IMR-90 (cell line): ENCODE measurements around the gene RILPL2. TPM values are rescaled to one million over a fixed set of nuclear protein-coding genes. Genes with fewer than 3 reads are reported as not detected.
"Not testable (repeated sequence)": the region's sequence is repeated elsewhere in the genome, so short reads cannot be mapped to it uniquely, and the experiment has no call there.

Experiments used
- ATAC-seq: fragments of 200-7000 bp; cut with Tn5 transposase; 2 replicates; pipeline ENCODE4 v1.9.1; 2020; ENCODE audit warnings: low read depth, mild to moderate bottlenecking, moderate library complexity
- BruUV-seq: library from RNA; stranded (reverse); fragments of 400-500 nt; replicated peaks from 2 replicates; lab custom pipeline; 2021; lab: Mats Ljungman, UMichigan
- CTCF ChIA-PET: fragments of 300-600 bp; formaldehyde crosslinking; extraction: SDS; loops from one replicate; lab custom pipeline; 2021; ENCODE audit warnings: antibody characterized with exemption; lab: Yijun Ruan, JAX
- POLR2A ChIA-PET: fragments of 300-600 bp; sonication (Branson Sonifier 250); formaldehyde crosslinking; loops from one replicate; lab custom pipeline; 2022; ENCODE audit warnings: antibody characterized with exemption; ENCODE audit not compliant: unreplicated experiment; lab: Charles Lee
- DNase-seq: peaks from one replicate; pipeline ENCODE4 v3.0.0; 2013
- H2AFZ ChIP-seq: replicated peaks from 2 replicates; pipeline ENCODE3; 2013; ENCODE audit warnings: low read length, mild to moderate bottlenecking; ENCODE audit not compliant: poor library complexity
- H2AK5ac ChIP-seq: 2 replicates; pipeline ENCODE4 v1.6.1; 2013; ENCODE audit warnings: low read depth, low read length, inconsistent platforms
- H2AK9ac ChIP-seq: replicated peaks from 2 replicates; pipeline ENCODE3; 2013; ENCODE audit warnings: mild to moderate bottlenecking, low read depth, low read length, moderate library complexity; ENCODE audit not compliant: poor library complexity
- H2BK120ac ChIP-seq: 2 replicates; pipeline ENCODE4 v1.6.1; 2013; ENCODE audit warnings: low read depth, low read length, inconsistent platforms
- H2BK15ac ChIP-seq: 3 replicates; pipeline ENCODE4 v1.6.1; 2013; ENCODE audit warnings: low read depth, low read length, inconsistent platforms
- H2BK20ac ChIP-seq: 2 replicates; pipeline ENCODE4 v1.6.1; 2013; ENCODE audit warnings: low read depth, mild to moderate bottlenecking, inconsistent platforms, low read length, moderate library complexity
- H2BK5ac ChIP-seq: 2 replicates; pipeline ENCODE4 v1.6.1; 2013; ENCODE audit warnings: mild to moderate bottlenecking, low read depth, low read length, inconsistent platforms; ENCODE audit not compliant: poor library complexity, severe bottlenecking
- H3K14ac ChIP-seq: replicated peaks from 2 replicates; pipeline ENCODE4 v1.6.1; 2013; ENCODE audit warnings: low read depth, low read length, inconsistent platforms
- H3K18ac ChIP-seq: 2 replicates; pipeline ENCODE4 v1.6.1; 2013; ENCODE audit warnings: low read depth, low read length, control low read depth
- H3K23ac ChIP-seq: 2 replicates; pipeline ENCODE4 v1.6.1; 2013; ENCODE audit warnings: low read depth, low read length, inconsistent platforms
- H3K27ac ChIP-seq: 2 replicates; pipeline ENCODE4 v1.5.1; 2013; ENCODE audit warnings: mild to moderate bottlenecking, control low read depth, low read length; ENCODE audit not compliant: insufficient read depth
- H3K27me3 ChIP-seq: 2 replicates; pipeline ENCODE4 v1.6.1; 2013; ENCODE audit warnings: low read length; ENCODE audit not compliant: control insufficient read depth, insufficient read depth
- H3K36me3 ChIP-seq: 2 replicates; pipeline ENCODE4 v1.6.1; 2013; ENCODE audit warnings: low read length, mixed read lengths; ENCODE audit not compliant: control insufficient read depth, insufficient read depth
- H3K4ac ChIP-seq: 2 replicates; pipeline ENCODE4 v1.6.1; 2013; ENCODE audit warnings: low read depth, low read length, inconsistent platforms
- H3K4me1 ChIP-seq: 2 replicates; pipeline ENCODE4 v1.6.1; 2013; ENCODE audit warnings: low read length, mixed read lengths; ENCODE audit not compliant: control insufficient read depth, insufficient read depth
- H3K4me2 ChIP-seq: 2 replicates; pipeline ENCODE4 v1.6.1; 2013; ENCODE audit warnings: low read depth, mild to moderate bottlenecking, control low read depth, low read length, moderate library complexity
- H3K4me3 ChIP-seq: 2 replicates; pipeline ENCODE4 v1.5.1; 2013; ENCODE audit warnings: low read depth, mild to moderate bottlenecking, control low read depth, low read length, moderate library complexity; ENCODE audit not compliant: insufficient read depth
- H3K56ac ChIP-seq: 2 replicates; pipeline ENCODE4 v1.6.1; 2013; ENCODE audit warnings: low read length, inconsistent platforms; ENCODE audit not compliant: insufficient read depth; ENCODE audit errors: extremely low read depth
- H3K79me1 ChIP-seq, 2 experiments: 2 replicates each; pipeline ENCODE4 v1.6.1; 2013; ENCODE audit warnings: low read length in 2 of 2, inconsistent platforms in 1 of 2, low read depth in 1 of 2
- H3K9ac ChIP-seq: 2 replicates; pipeline ENCODE4 v1.6.1; 2013; ENCODE audit warnings: low read depth, low read length, control low read depth
- H3K9me1 ChIP-seq: 2 replicates; pipeline ENCODE4 v1.6.1; 2013; ENCODE audit warnings: low read length, inconsistent platforms; ENCODE audit not compliant: insufficient read depth
- H3K9me3 ChIP-seq: 2 replicates; pipeline ENCODE4 v1.6.1; 2013; ENCODE audit warnings: low read length; ENCODE audit not compliant: control insufficient read depth, insufficient read depth
- H4K20me1 ChIP-seq: 2 replicates; pipeline ENCODE4 v1.6.1; 2013; ENCODE audit warnings: low read length, inconsistent platforms; ENCODE audit not compliant: insufficient read depth
- H4K5ac ChIP-seq: 2 replicates; pipeline ENCODE4 v1.6.1; 2013; ENCODE audit warnings: mild to moderate bottlenecking, low read depth, low read length, control low read depth
- H4K8ac ChIP-seq, 2 experiments: 2 replicates each; pipeline ENCODE4 v1.6.1; 2013; ENCODE audit warnings: low read depth in 2 of 2, low read length in 2 of 2, control low read depth in 1 of 2, inconsistent platforms in 1 of 2
- H4K91ac ChIP-seq: 2 replicates; pipeline ENCODE4 v1.6.1; 2013; ENCODE audit warnings: low read depth, low read length, inconsistent platforms; ENCODE audit not compliant: insufficient read depth
- MAZ ChIP-seq: IDR thresholded peaks from 2 replicates; pipeline ENCODE4 v1.6.1; 2012; ENCODE audit warnings: low read depth, mild to moderate bottlenecking, low read length, improper control_type of control experiment, moderate library complexity, borderline replicate concordance
- RAD21 ChIP-seq: IDR thresholded peaks from 2 replicates; pipeline ENCODE4 v1.6.1; 2012; ENCODE audit warnings: low read length, improper control_type of control experiment
- WGBS, 2 experiments: methylation state at CpG; one replicate each; pipeline versions ENCODE4 v1.1.5 to v1.1.7; 2013; ENCODE audit warnings: missing lambda C conversion rate in 2 of 2; ENCODE audit not compliant: insufficient read length in 1 of 2; ENCODE audit errors: extremely low coverage in 2 of 2; 5-methylcytosine and 5-hydroxymethylcytosine counted together
- dilution Hi-C: fragments of 300-500 bp; cut with HindIII; formaldehyde crosslinking; loops from one replicate; pipeline ENCODE4 v1.14.3; 2018; ENCODE audit warnings: low sequenced_read_pairs; ENCODE audit not compliant: unreplicated experiment
- in situ Hi-C: fragments of 300-500 bp; cut with MboI; formaldehyde crosslinking; loops from 3 replicates; pipeline ENCODE4 v1.14.3; 2019; ENCODE audit warnings: low sequenced_read_pairs, inconsistent platforms, mixed read lengths
- intact Hi-C: fragments of 100-400 bp; cut with micrococcal nuclease; formaldehyde crosslinking; loops from 2 replicates; pipeline ENCODE4 v1.10.0; 2022
- polyA plus RNA-seq, 3 experiments: library from polyadenylated mRNA; depleted of rRNA; stranded (reverse); fragments of >200 nt; gene quantifications; 2 replicates each; pipeline ENCODE4 v1.2.3, GENCODE V29; 2012; ENCODE audit warnings: low replicate concordance in 1 of 3
- total RNA-seq: library from RNA; depleted of rRNA; stranded (reverse); fragments of >200 nt; gene quantifications from 2 replicates; pipeline ENCODE4 v1.2.3, GENCODE V29; 2012

The RILPL2 gene
- total and polyA plus RNA-seq, 2 of the 4 experiments (the other 2 are of a cell fraction) = 1.8 to 2.2 TPM

DNA sequence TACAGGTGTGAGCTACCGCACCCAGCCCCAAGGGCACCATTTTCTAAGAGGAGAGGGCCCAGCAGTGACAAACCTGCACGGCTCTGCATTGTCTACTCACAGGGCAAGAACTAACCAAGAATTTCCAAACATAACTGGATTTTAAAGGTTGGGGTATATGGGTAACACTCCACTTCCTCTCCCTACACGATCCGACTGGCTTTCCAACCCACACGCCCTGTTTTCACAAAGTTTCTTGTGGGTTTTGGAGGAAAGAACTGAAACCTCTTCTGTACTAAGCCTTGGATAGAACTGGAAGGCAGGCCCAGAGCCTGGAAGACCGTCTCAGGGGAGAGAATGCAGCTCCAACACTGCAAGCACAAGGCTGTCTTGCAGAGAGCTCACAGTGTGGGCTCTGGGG lies 46.4 kb upstream of the RILPL2 start:
- DNase-seq = no peak
- CTCF ChIA-PET = no interaction called here

DNA sequence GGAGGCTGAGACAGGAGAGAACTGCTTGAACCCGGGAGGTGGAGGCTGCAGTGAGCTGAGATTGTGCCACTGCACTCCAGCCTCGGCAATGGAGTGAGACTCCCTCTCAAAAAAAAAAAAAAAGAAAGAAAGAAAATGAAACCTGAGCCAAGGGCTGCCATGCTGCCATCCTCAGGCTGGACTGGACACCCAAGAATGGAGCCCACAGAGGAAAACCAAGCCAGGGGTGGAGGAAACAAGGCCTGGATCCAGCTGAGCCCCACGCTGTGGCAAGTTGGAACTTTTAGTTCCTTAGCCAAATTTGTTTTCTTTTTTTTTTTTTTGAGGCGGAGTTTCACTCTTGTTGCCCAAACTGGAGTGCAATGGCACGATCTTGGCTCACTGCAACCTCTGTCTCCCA lies 44.8 kb upstream of the RILPL2 start:
- intact Hi-C loops, POLR2A ChIA-PET, H2AK9ac ChIP-seq, H3K14ac ChIP-seq, H2BK20ac ChIP-seq, H3K9me1 ChIP-seq, H2AK5ac ChIP-seq, H4K5ac ChIP-seq, DNase-seq, in situ Hi-C loops, H3K4ac ChIP-seq, H3K9me3 ChIP-seq, CTCF ChIA-PET, ATAC-seq, H2BK5ac ChIP-seq, BruUV-seq, dilution Hi-C loops, H2BK120ac ChIP-seq, H3K18ac ChIP-seq, H4K8ac ChIP-seq, H3K9ac ChIP-seq, H3K4me1 ChIP-seq, H3K4me2 ChIP-seq, H2BK15ac ChIP-seq, H3K23ac ChIP-seq, H3K27me3 ChIP-seq, H4K20me1 ChIP-seq, H3K4me3 ChIP-seq, H3K56ac ChIP-seq, H4K91ac ChIP-seq, H2AFZ ChIP-seq, H3K27ac ChIP-seq: not testable (repeated sequence)
- Histone ChIP-seq H3K79me1 (peaks cover 0 to 16% of the 10 kb centered on the region in 2 experiments; a peak in 2 of 4 replicates), H3K36me3 (peaks cover 33% of the 10 kb centered on the region)
- WGBS, 2 experiments = 83% methylated on average over 2 of the region's 5 CpGs; no CpG with 5 or more reads in 1 of the 2 experiments

More for the DNA sequence above, 46.4 kb upstream of the RILPL2 start:
- no peaks in the 10 kb centered on the region for H3K27me3 ChIP-seq
- no peak overlapping the region for H4K5ac ChIP-seq
- no peak overlapping the region for H3K18ac ChIP-seq
- no peak overlapping the region for H3K23ac ChIP-seq
- no peak for ATAC-seq
- no peak overlapping the region for H2AK5ac ChIP-seq
- no peak overlapping the region for H3K4ac ChIP-seq
- no peak overlapping the region for H4K8ac ChIP-seq
- no peak overlapping the region for H3K4me2 ChIP-seq
- H2BK5ac ChIP-seq = no peak overlapping the region
- H3K14ac ChIP-seq = no peak overlapping the region
- dilution Hi-C loops (no loop called here), intact Hi-C loops (no loop called here), in situ Hi-C loops (no loop called here)
- no peaks in the 10 kb centered on the region for H3K9me3 ChIP-seq
- H4K20me1 ChIP-seq = no peaks in the 10 kb centered on the region
- TF ChIP-seq MAZ = no peak
- TF ChIP-seq RAD21 = no peak
- BruUV-seq = no TSS peak
- no peak overlapping the region for H2AK9ac ChIP-seq
- peaks cover 0 to 10% of the 10 kb centered on the region in 2 experiments; a peak in 1 of 4 replicates for H3K79me1 ChIP-seq
- peaks cover 25% of the 10 kb centered on the region for H3K36me3 ChIP-seq
- H3K9ac ChIP-seq = no peak overlapping the region
- H3K4me1 ChIP-seq = no peaks in the 10 kb centered on the region
- no peak overlapping the region for H2BK20ac ChIP-seq
- 100% methylated on average over 1 of the region's 6 CpGs; no CpG with 5 or more reads in 1 of the 2 experiments for WGBS, 2 experiments
- H2BK15ac ChIP-seq = no peak overlapping the region
- H3K9me1 ChIP-seq = 0 out of 2 replicates have a peak, but pooled peaks cover 5% of the 10 kb centered on the region
- H2BK120ac ChIP-seq = no peak overlapping the region
- no peak overlapping the region for H3K4me3 ChIP-seq
- no peak overlapping the region for H3K27ac ChIP-seq
- POLR2A ChIA-PET = no interaction called here
- H4K91ac ChIP-seq = no peak overlapping the region
- no peak overlapping the region for H3K56ac ChIP-seq
- no peak overlapping the region for H2AFZ ChIP-seq
